Measurements from ENCODE around the gene BCAS3. TPM values are rescaled to one million over a fixed set of nuclear protein-coding genes. Genes with fewer than 3 reads are reported as not detected.
A peak's percentile ranks its signal among the peaks of the same experiment; 100 is the strongest.

BCAS3 gene
- total and polyA plus RNA-seq, 2 donors (not counting 1 experiment from before 2014, with no cell fraction given): 13.9 to 73.4 TPM

DNA sequence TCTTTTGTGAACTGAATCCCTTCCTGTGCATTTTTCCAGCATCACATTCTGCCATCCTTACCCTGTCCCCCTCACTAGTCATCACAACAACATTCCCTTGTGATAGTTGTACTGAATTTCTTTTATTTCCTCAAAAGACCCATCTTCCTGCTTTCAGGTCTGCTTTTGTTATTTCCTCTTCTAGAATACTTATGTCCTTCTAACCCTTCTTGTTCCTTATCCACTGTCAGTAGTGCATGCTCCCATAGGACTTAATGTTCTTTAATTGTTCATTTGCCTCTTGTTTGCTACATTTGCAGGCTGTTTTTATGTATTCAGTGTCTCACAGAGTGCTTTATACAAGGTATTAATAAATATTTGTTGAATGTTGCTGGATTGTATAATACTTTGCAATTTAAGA is 73.0 kb downstream of the BCAS3 start:
- TF ChIP-seq EZH2 (IDR thresholded peaks at IDR 0.05; ENCODE audit: borderline replicate concordance, insufficient read depth, low read depth, low read length, poor library complexity, severe bottlenecking): no peak
- TF ChIP-seq CTCF (IDR thresholded peaks at IDR 0.05): no peak
- Histone ChIP-seq H3K9ac (ENCODE audit: low read length) (no peak overlapping the region), H3K4me2 (replicated peaks; ENCODE audit: low read depth, low read length, poor library complexity, severe bottlenecking) (no peak overlapping the region), H3K4me1 (ENCODE audit: control insufficient read depth in 2 of 2, insufficient read depth in 2 of 2, low read length in 2 of 2) (peaks cover 0 to 7% of the 10 kb centered on the region in 2 donors), H3K4me3 (ENCODE audit: control extremely low read depth in 1 of 5, extremely low read depth in 1 of 5, insufficient read depth in 1 of 5, low read depth in 2 of 5, low read length in 4 of 5) (no peak overlapping the region), H3K27me3 (replicated peaks in 1 of 4; ENCODE audit: control extremely low read depth in 1 of 4, control insufficient read depth in 3 of 4, insufficient read depth in 4 of 4, low read length in 3 of 4) (no peaks in the 10 kb centered on the region), H3K36me3 (replicated peaks in 1 of 2; ENCODE audit: control extremely low read depth in 1 of 2, control insufficient read depth in 1 of 2, extremely low read depth in 1 of 2, insufficient read depth in 2 of 2, low read length in 1 of 2) (peaks cover 0 to 1% of the 10 kb centered on the region in 2 experiments), H3K27ac (ENCODE audit: low read length in 2 of 2) (peak overlapping the region in 1 of 2 donors; percentile 24), H2AFZ (ENCODE audit: insufficient read depth, low read depth, low read length, poor library complexity, severe bottlenecking) (no peak overlapping the region), H4K20me1 (ENCODE audit: control insufficient read depth, insufficient read depth, low read length, poor library complexity, severe bottlenecking) (no peaks in the 10 kb centered on the region), H3K9me3 (ENCODE audit: control extremely low read depth in 1 of 3, control insufficient read depth in 2 of 3, insufficient read depth in 1 of 3, low read length in 2 of 3) (peaks cover 0 to 2% (median 0%) of the 10 kb centered on the region in 3 donors), H3K79me2 (ENCODE audit: control insufficient read depth, insufficient read depth, low read length) (no peaks in the 10 kb centered on the region)
- no peak overlapping the region for H3K27ac Mint-ChIP-seq
- ATAC-seq (ENCODE audit: low read depth) (no peak), DNase-seq (no peak)
- H3K4me3 Mint-ChIP-seq: no peak overlapping the region
- ChIA-PET POLR2A (no interaction called here), CTCF (no interaction called here)
- H3K9me3 Mint-ChIP-seq (ENCODE audit: insufficient read depth): no peaks in the 10 kb centered on the region
- intact Hi-C loops (cut with micrococcal nuclease): no loop called here
- no peaks in the 10 kb centered on the region for H3K27me3 Mint-ChIP-seq
- peaks cover 8% of the 10 kb centered on the region for H3K4me1 Mint-ChIP-seq

- Histone ChIP-seq H2AFZ (ENCODE audit: insufficient read depth, low read depth, low read length, poor library complexity, severe bottlenecking) (no peak overlapping the region), H3K4me1 (ENCODE audit: control insufficient read depth in 2 of 2, insufficient read depth in 2 of 2, low read length in 2 of 2) (peaks cover 0 to 7% of the 10 kb centered on the region in 2 donors), H3K36me3 (replicated peaks in 1 of 2; ENCODE audit: control extremely low read depth in 1 of 2, control insufficient read depth in 1 of 2, extremely low read depth in 1 of 2, insufficient read depth in 2 of 2, low read length in 1 of 2) (peaks cover 0 to 1% of the 10 kb centered on the region in 2 experiments), H3K27me3 (replicated peaks in 1 of 4; ENCODE audit: control extremely low read depth in 1 of 4, control insufficient read depth in 3 of 4, insufficient read depth in 4 of 4, low read length in 3 of 4) (no peaks in the 10 kb centered on the region), H3K9ac (ENCODE audit: low read length) (no peak overlapping the region), H4K20me1 (ENCODE audit: control insufficient read depth, insufficient read depth, low read length, poor library complexity, severe bottlenecking) (no peaks in the 10 kb centered on the region), H3K27ac (ENCODE audit: low read length in 2 of 2) (no peak overlapping the region), H3K4me3 (ENCODE audit: control extremely low read depth in 1 of 5, extremely low read depth in 1 of 5, insufficient read depth in 1 of 5, low read depth in 2 of 5, low read length in 4 of 5) (no peak overlapping the region), H3K4me2 (replicated peaks; ENCODE audit: low read depth, low read length, poor library complexity, severe bottlenecking) (no peak overlapping the region), H3K9me3 (ENCODE audit: control extremely low read depth in 1 of 3, control insufficient read depth in 2 of 3, insufficient read depth in 1 of 3, low read length in 2 of 3) (peaks cover 0 to 2% (median 0%) of the 10 kb centered on the region in 3 donors), H3K79me2 (ENCODE audit: control insufficient read depth, insufficient read depth, low read length) (no peaks in the 10 kb centered on the region)
- no peak overlapping the region for H3K4me3 Mint-ChIP-seq
- H3K27me3 Mint-ChIP-seq: no peaks in the 10 kb centered on the region
- peaks cover 8% of the 10 kb centered on the region for H3K4me1 Mint-ChIP-seq
- WGBS (ENCODE audit: insufficient coverage): no CpG with 5 or more reads among the region's 1 CpG
- H3K9me3 Mint-ChIP-seq (ENCODE audit: insufficient read depth): no peaks in the 10 kb centered on the region
- no peak overlapping the region for H3K27ac Mint-ChIP-seq
- no peak for DNase-seq
- ChIA-PET POLR2A (no interaction called here), CTCF (no interaction called here)
- no peak for ATAC-seq (ENCODE audit: low read depth)
- intact Hi-C loops (cut with micrococcal nuclease): no loop called here
- no peak for TF ChIP-seq CTCF (IDR thresholded peaks at IDR 0.05)
- no peak for TF ChIP-seq EZH2 (IDR thresholded peaks at IDR 0.05; ENCODE audit: borderline replicate concordance, insufficient read depth, low read depth, low read length, poor library complexity, severe bottlenecking)
Observed at GRCh38 chr17:60751884-60752283, 74.2 kb downstream of the BCAS3 start.
